DMS153 treated with DMSO at 0.1 percent for 48 hours (cell line): ENCODE results near the gene EXTL2.
"Not testable (repeated sequence)": the region's sequence is repeated elsewhere in the genome, so short reads cannot be mapped to it uniquely, and the experiment has no call there.

Experiments
- DNase-seq: peaks from one replicate; lab custom pipeline; 2025; ENCODE audit not compliant: unreplicated experiment; lab: John Stamatoyannopoulos, UW

Gene EXTL2

GRCh38 chr1:100894603-100895539 lies at the start of gene EXTL2:
Gene EXTL2, minus strand, starts transcription at chr1:100894842. Its CDS starts 6,085 bp downstream, at chr1:100888757.
- DNase-seq = peak; percentile 76

DNA sequence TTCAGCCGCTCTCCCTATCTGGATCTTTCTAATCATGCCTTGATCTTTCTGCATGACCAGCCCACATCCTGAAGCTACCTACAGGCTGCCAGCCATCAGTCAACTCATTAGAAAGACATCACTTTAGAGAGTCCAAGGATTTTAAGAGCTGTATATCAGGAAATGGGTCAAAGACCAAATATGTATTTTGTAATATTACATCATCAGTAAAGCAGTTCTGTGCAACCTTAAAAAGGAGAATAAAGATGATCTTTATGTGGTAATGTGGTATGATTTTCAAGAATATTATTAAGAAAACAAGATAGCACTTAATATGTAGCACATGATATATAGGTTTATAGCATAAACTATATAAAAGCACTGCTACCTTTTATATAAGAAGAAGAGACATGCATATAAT lies 48.9 kb upstream of the EXTL2 start:
- no peak for DNase-seq

DNA sequence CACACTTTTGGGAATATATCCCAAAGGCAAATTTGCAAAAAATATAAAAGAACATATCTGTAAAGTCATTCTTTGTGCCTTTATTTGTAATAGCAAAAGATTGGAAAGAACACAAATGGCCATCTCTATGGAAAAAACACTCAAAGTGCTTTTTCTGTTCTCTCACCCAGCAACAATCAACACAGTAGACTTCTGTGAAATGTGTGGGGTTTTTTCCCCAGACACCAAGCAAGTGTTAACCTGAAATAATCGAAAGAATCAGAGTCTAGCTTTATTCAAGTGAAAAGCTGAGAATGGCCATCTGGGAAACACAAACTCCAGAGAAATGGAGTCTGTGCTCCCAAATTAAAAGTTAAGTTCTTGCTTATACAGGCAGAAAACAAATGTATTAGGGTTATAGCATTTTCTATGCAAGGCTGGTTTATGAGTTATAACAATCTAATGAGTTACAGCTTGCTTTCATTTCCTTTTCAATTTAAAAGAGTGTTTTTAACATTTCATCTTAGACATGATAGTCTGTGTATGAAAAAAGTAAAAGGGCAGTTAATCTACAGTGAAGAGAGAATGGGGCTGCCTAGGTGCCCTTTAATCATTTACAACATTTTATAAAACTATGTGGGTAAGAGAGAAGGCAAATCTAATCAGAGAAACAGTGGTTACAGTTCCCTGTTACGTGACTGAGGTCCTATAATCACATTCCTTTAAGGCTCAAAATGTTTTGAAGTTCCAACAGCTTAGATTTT lies 47.8 kb upstream of the EXTL2 start:
- DNase-seq = no peak

DNA sequence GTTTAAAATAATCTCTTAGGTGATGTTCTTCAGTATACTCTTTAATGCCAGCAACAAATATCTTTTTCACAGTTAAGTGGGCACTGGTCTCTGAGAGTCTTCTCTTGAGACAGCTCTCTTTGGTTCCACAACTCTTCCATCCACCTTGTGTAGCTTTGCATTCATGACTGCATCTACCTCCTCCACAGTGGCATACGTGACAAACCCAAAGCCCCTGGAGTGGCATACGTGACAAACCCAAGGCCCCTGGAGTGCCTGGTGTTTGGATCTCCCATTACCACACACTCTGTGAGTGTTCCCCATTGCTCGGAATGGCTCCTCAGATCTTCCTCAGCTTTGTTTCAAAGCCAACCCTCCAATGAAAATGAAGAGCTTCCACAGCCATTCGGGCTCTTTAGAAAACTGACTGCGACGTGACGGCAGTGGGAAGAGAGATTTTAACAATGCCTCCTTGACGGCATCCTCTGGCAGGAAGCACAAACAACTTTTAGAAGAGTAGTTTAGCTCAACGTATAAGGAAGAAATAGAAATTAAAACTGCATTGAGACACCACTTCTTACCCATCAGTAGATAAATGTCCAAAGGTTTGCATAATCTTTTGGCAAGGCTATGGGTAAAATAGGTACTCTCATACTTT lies 47.1 kb upstream of the EXTL2 start:
- no peak for DNase-seq

DNA sequence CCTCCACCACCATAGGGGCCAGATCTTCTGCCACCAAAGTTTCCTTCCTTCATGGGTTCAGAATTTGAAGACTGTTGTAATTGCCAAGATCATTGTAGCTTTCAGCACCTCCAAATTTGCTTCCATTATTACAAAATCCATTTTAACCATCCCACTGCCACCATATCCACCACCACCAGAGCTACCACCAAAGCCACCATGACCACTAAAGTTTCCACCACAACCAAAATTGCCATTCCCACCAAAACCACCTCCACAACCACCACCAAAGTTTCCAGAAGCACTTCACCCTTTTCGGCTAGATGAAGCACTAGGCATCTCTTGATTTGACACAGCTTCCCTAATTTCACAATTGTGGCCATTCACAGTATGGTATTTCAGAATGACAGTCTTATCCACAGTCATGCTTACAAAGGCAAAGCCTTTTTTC lies 46.5 kb upstream of the EXTL2 start:
- no peak for DNase-seq

GRCh38 chr1:100936194-100936967 lies 41.7 kb upstream of the EXTL2 start:
- no peak for DNase-seq

DNA sequence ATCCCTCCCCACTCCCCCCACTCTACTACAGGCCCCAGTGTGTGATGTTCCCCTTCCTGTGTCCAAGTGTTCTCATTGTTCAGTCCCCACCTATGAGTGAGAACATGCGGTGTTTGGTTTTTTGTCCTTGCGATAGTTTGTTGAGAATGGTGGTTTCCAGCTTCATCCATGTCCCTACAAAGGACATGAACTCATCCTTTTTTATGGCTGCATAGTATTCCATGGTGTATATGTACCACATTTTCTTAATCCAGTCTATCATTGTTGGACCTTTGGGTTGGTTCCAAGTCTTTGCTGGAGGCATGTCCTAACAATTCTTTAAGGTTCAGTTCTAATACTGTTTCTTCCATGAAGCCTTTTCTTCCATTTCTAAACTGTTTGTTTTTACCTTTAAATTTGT lies 38.9 kb upstream of the EXTL2 start:
- not testable (repeated sequence) for DNase-seq

- no peak for DNase-seq
Observed at GRCh38 chr1:100931716-100932115, 37.1 kb upstream of the EXTL2 start.

DNA sequence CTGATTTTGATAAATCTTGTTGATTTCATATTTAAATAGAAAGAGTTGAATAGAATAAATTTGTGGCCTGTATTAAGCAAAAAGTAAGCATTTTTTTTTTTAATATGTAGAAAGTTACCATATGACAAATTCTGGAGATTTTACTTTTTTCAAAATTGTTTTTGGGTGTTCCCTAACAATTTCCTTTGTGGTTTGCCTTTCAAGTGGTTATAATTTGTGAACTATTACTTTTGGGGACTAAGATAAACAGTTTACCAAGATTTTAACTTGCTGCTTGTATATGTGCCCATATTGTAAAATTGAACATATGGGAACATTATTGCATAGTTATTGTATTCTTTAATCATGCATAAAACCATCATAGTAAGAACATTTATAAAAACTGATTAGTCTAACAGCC lies 35.9 kb upstream of the EXTL2 start:
- DNase-seq = no peak

DNA sequence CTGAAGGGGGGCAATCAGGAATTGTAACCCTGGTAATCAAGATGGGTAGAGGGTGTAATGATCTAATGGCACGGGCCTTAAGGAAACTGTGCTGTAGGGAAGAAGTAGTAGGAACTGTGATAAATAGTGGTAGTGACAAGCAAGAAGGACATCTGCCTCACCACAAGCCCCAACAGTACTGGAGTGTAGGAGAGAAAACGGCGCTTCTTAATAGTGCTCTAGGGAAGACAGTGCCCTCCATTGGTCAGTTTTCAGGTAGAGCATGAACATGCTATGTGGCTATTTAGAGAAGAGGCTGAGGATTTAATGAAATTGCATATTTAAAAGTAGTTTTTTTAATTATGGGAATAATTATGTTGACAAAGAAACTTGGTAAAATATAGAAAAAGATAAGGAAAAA lies 33.5 kb upstream of the EXTL2 start:
- DNase-seq = no peak

DNA sequence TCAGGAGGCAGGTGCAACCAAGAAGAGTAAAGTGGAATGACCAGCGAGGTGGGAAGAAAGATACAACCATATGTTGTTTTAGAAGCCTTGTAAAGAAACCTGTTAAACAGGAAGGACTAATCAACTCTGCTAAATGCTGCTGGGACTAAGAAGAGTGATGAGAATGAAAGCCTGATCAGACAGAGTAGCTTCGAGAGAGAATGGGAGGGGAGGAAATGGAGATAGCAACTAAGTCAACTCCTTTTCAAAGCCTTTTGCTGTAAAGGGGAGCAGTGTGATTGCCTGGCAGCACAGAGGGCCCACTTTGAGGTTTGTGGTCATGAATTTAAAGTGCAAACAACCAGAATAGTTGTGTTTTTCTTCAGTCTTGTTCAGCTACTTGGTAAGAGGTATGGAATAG lies 32.6 kb upstream of the EXTL2 start:
- no peak for DNase-seq

DNA sequence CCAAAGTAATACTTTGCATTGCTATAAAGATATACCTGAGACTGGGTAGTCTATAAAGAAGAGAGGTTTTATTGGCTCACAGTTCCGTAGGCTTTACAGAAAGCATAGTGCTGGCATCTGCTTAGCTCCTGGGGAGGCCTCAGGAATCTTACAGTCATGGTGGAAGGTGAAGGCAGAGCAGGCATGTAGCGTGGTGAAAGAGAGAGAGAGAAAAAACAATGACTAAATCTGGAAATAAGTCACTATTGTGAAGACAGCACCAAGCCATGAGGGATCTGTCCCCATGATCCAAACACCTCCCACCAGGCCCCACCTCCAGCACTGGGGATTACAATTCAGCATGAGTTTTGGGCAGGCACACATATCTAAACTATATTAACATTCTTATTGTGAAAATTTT lies 31.6 kb upstream of the EXTL2 start:
- no peak for DNase-seq

GRCh38 chr1:100924991-100925390 lies 30.3 kb upstream of the EXTL2 start:
- DNase-seq = no peak

GRCh38 chr1:100924212-100924611 lies 29.6 kb upstream of the EXTL2 start:
- DNase-seq = no peak

DNA sequence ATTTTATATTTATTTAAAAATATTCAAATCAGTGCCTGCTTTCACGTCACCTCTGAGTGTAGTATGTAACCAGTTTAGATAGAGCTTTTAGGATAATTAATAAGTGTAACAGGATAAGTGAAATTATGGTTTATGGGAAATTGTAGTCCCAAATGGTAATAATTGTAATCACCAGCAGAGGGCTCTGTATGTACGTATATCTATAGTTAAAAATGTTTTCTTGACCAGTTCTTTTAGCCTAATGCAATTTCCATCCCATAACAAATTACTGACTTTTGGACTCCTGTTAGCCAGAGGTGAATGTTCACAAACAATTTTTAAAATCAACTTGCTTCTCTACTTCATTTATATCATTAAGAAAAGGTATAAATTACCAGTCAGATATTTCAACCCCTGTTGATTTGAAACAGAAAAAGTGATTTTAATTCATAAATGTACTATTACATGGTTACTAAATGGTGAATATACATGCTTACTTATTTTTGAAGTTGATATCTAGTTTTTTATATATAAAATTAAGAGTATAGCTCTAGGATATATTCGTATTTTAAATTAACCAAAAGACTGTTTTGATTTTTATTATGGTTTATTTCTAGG lies 26.6 kb upstream of the EXTL2 start:
- peak; percentile 55 for DNase-seq

GRCh38 chr1:100912019-100912418 lies 17.4 kb upstream of the EXTL2 start:
- DNase-seq = no peak

DNA sequence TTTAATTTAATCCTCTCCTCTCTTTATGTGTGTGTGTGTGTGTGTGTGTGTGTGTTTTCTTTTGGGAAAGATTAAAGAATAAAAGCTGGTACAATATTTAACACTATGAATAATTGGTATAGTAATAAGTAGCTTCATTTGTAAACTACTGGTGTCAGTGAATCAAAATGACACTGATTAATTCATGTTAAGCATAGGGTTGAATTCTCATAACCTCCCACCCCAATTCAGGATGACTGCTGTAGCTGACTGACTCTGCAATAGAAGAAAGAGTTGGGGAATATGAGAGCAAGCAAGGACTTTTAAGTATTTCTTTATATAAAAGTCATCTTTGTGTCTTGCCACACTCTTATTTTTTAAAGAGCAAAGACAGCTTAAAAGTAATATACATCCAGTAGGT lies 14.4 kb upstream of the EXTL2 start:
- DNase-seq = no peak

GRCh38 chr1:100907887-100908286 lies 13.2 kb upstream of the EXTL2 start:
- DNase-seq = no peak

DNA sequence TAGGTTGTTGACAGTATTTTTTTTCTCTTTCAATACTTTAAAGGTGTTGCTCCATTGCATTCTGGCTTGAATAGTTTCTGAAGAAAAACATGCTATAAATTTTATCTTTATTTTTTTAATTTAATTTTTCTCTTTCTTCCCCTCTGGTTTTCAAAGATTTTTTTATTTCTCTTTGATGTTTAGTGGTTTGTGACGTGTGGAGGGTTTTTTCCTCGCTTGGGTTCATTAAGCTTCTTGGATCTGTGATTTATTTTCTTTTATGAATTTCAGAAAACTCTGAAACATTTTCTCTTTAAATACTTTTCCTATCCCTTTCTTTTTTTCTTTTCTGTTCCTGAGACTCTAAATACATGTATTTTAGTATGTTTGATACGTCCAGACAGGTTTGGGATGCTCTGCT lies 10.5 kb upstream of the EXTL2 start:
- DNase-seq = no peak

DNA sequence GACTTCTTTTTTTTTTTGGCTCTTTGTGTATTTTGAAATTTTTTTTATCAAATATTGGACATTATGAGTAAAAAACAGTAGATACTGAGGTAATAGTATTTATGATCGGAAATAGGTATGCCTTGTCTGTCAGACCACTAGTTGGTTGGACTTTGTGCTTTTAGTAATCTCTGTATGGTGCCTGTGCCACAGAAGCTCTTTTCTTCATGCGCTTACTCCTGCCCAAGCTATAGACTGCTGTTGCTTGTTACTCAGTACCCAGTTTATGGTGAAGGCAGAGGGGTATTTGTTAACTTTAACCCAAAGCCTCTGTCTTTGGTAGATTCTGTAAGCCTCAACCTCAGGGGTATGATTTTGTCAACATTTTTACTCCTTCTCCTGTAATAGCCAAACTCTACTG lies 9.9 kb upstream of the EXTL2 start:
- DNase-seq = no peak

GRCh38 chr1:100903777-100904176 lies 9.1 kb upstream of the EXTL2 start:
- DNase-seq = no peak
